SK-N-SH treated with all-trans-retinoic acid at 6 μM for 48 hours (cell line): ENCODE data around the gene C11orf65.

Experiments
- ATAC-seq: fragments of 200-7000 bp; cut with Tn5 transposase; 3 replicates; pipeline ENCODE4 v1.9.1; 2020; ENCODE audit warnings: mild to moderate bottlenecking, moderate library complexity
- CREB5 ChIP-seq: fragments of 250-450 bp; sonication (Bioruptor Pico); IDR thresholded peaks from 2 replicates; pipeline ENCODE4 v1.5.1; 2020; ENCODE audit warnings: low read depth, mild to moderate bottlenecking, moderate library complexity
- CSDC2 ChIP-seq: fragments of 250-450 bp; sonication (Bioruptor Pico); IDR thresholded peaks from 2 replicates; pipeline ENCODE4 v1.5.0; 2020; ENCODE audit warnings: mild to moderate bottlenecking, moderate library complexity
- ESRRG ChIP-seq: fragments of 250-450 bp; sonication (Bioruptor Pico); IDR thresholded peaks from 2 replicates; pipeline ENCODE4 v1.6.1; 2021; ENCODE audit warnings: mild to moderate bottlenecking
- GLIS3 ChIP-seq: fragments of 250-450 bp; sonication (Bioruptor Pico); IDR thresholded peaks from 2 replicates; pipeline ENCODE4 v1.5.0; 2020; ENCODE audit warnings: mild to moderate bottlenecking, moderate library complexity
- OSR1 ChIP-seq: fragments of 250-450 bp; sonication (Bioruptor Pico); IDR thresholded peaks from 2 replicates; pipeline ENCODE4 v1.8.0; 2022; ENCODE audit warnings: moderate library complexity, mild to moderate bottlenecking, inconsistent platforms
- PATZ1 ChIP-seq: fragments of 250-450 bp; sonication (Bioruptor Pico); IDR thresholded peaks from 2 replicates; pipeline ENCODE4 v1.8.0; 2020; ENCODE audit warnings: mild to moderate bottlenecking, moderate library complexity, borderline replicate concordance
- POU6F1 ChIP-seq: fragments of 250-450 bp; sonication (Bioruptor Pico); IDR thresholded peaks from 2 replicates; pipeline ENCODE4 v1.8.0; 2021; ENCODE audit warnings: low read depth, mild to moderate bottlenecking, moderate library complexity, borderline replicate concordance
- PPARA ChIP-seq: fragments of 250-450 bp; sonication (Bioruptor Pico); IDR thresholded peaks from 2 replicates; pipeline ENCODE4 v1.5.0; 2020; ENCODE audit warnings: mild to moderate bottlenecking, borderline replicate concordance
- RARB ChIP-seq: fragments of 250-450 bp; sonication (Bioruptor Pico); IDR thresholded peaks from 2 replicates; pipeline ENCODE4 v1.8.0; 2021; ENCODE audit warnings: mild to moderate bottlenecking, moderate library complexity
- TCF4 ChIP-seq: fragments of 250-450 bp; sonication (Bioruptor Pico); IDR thresholded peaks from 2 replicates; pipeline ENCODE4 v1.8.0; 2021; ENCODE audit warnings: mild to moderate bottlenecking, moderate library complexity, borderline replicate concordance
- TSHZ2 ChIP-seq: fragments of 250-450 bp; sonication (Bioruptor Pico); IDR thresholded peaks from 2 replicates; pipeline ENCODE4 v1.5.0; 2020; ENCODE audit warnings: mild to moderate bottlenecking, moderate library complexity
- ZC3H10 ChIP-seq: fragments of 250-450 bp; sonication (Bioruptor Pico); IDR thresholded peaks from 2 replicates; pipeline ENCODE4 v1.5.1; 2021; ENCODE audit warnings: mild to moderate bottlenecking, moderate library complexity
- ZFP30 ChIP-seq: fragments of 450-650 bp; formaldehyde crosslinking; IDR thresholded peaks from 2 replicates; pipeline ENCODE4 v1.5.0; 2022; ENCODE audit warnings: mild to moderate bottlenecking, moderate library complexity
- ZNF565 ChIP-seq: fragments of 450-650 bp; formaldehyde crosslinking; conservative IDR thresholded peaks from 2 replicates; pipeline ENCODE4 v1.5.0; 2020; ENCODE audit warnings: low read depth, mild to moderate bottlenecking, moderate library complexity
- ZNF8 ChIP-seq: fragments of 450-650 bp; formaldehyde crosslinking; IDR thresholded peaks from 2 replicates; pipeline ENCODE4 v1.5.0; 2020; ENCODE audit warnings: mild to moderate bottlenecking, moderate library complexity
- TF ChIP-seq, protein P1 (sequence below): fragments of 250-450 bp; sonication (Bioruptor Pico); IDR thresholded peaks from 2 replicates; pipeline ENCODE4 v1.5.1; 2021; ENCODE audit warnings: mild to moderate bottlenecking, moderate library complexity

The C11orf65 gene

GRCh38 chr11:108498816-108499408 is 31.6 kb upstream of the C11orf65 start:
- ATAC-seq, result no peak

DNA sequence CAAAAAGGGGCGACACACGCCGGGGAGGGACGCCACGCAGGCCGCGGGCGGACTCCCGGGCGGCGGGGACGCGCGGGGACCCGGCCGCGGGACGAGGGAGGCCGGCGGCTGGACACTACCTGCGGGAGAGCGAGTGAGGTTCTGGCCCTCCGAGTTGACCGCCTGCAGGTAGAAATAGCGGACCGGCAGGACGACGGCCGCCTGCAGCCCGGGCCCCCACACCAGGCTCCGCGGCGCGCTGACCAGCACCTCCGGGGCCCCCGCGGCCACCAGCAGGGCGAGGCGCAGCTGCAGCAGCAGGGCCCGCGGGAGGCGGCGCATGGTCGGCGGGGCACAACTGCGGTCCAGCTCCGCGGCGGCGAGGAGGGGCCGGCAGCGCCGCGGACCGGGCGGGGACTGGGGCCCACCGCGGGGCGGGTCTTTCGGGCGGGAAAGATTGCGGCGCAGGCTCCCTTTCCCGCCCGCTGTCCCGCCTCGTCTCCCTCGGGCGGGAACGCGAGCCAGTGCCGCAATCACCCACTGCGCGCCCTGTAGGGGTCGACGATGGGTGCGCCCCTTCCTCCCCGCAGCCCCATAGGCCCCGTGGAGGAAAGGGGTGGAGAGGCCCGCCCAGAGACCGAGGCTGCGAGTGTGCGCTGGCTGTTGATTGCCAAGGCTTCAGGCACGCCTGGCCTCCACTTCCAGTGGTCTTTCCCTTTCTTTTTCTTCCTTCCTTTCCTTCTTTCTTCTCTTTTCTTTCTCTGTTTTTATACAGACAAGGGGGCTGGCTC is 30.9 kb upstream of the C11orf65 start, which contains the start of gene POGLUT3:
TSS of gene POGLUT3 (minus strand) at position 339 of the 770 bp plus-strand sequence. CDS start at position 321, 18 bp downstream.
- no peak for TF ChIP-seq RARB (CRISPR knock-in tag)
- 0 out of 2 replicates have a peak, but pooled peaks have one; percentile 17 for TF ChIP-seq TSHZ2 (CRISPR knock-in tag)
- TF ChIP-seq, all 23 proteins: peak for 1
- peak; percentile 73 for ATAC-seq

More at GRCh38 chr11:108498816-108499408, 31.6 kb upstream of the C11orf65 start:
- 0 out of 2 replicates have a peak, but pooled peaks have one; percentile 11 for TF ChIP-seq TSHZ2 (CRISPR knock-in tag)
- no peak for TF ChIP-seq ZNF8

DNA sequence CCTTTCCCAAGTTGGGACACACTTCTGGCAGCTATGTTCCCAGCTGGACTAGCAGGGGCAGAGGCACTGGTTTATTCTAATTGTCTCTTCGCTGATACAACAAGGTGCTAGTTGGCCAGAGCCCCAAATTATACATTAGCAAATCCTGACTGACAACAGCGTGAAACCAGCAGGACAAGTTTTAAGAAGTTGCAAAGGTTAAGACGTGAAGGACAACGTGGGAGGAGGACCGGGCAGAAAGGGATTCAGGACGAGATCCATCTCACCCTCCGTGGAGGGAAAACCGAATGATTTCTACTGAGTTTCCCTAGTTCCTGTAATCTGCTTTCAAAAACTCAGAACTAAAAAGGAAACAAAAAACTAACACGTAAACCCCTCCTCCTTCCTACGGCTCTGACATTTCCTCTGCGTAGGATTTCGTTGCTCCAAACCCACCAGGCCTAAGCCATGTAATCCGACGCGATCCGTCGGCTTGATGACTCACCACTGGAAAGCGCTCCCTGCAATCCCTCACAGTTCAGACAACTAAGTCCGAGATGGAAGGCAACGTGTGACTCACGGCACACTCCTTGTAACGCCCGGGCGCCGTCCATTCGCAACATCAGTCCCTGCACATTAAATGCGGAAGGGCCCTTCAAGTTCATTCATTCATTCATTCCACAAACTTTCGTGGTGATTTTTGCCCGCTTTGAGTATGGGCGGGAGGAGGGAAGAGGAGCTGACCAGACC is 30.2 kb upstream of the C11orf65 start:
- TF ChIP-seq ESRRG, result no peak
- no peak for TF ChIP-seq ZC3H10 (CRISPR knock-in tag)
- no peak for TF ChIP-seq CREB5 (CRISPR knock-in tag)
- ATAC-seq, result peak; percentile 98

- ATAC-seq, result no peak
- TF ChIP-seq ZFP30 (CRISPR knock-in tag) (no peak), PATZ1 (CRISPR knock-in tag) (no peak), TCF4 (CRISPR knock-in tag) (no peak), CSDC2 (CRISPR knock-in tag) (no peak), GLIS3 (CRISPR knock-in tag) (no peak), CREB5 (CRISPR knock-in tag) (no peak), OSR1 (CRISPR knock-in tag) (no peak), POU6F1 (CRISPR knock-in tag) (no peak), ZNF565 (CRISPR knock-in tag) (no peak), PPARA (CRISPR knock-in tag) (no peak)
- TF ChIP-seq, protein P1, sequence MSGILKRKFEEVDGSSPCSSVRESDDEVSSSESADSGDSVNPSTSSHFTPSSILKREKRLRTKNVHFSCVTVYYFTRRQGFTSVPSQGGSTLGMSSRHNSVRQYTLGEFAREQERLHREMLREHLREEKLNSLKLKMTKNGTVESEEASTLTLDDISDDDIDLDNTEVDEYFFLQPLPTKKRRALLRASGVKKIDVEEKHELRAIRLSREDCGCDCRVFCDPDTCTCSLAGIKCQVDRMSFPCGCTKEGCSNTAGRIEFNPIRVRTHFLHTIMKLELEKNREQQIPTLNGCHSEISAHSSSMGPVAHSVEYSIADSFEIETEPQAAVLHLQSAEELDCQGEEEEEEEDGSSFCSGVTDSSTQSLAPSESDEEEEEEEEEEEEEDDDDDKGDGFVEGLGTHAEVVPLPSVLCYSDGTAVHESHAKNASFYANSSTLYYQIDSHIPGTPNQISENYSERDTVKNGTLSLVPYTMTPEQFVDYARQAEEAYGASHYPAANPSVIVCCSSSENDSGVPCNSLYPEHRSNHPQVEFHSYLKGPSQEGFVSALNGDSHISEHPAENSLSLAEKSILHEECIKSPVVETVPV (CRISPR knock-in tag), result no peak
These were observed 29.4 kb upstream of the C11orf65 start for GRCh38 chr11:108496643-108497256.
